ENCODE measurements around the gene C11orf42.

The C11orf42 gene, protein sequence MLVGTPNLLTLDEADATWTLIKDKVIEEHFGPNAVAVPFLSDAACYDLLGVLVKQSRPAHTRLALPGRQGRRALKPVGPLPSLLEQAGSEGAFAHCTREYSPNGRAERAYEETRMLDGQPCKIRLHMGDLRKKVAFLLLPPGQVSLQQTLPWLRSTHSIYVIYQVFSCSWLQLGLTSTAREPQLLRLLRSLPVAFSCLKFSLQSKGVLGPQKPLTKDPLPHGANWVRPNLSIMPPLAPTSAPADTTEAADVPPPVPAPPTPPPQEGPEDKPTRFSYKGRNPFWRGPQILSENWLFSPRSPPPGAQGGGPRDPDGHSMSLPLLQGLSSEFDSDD

GRCh38 chr11:6205366-6205765 is at the start of gene C11orf42:
Gene C11orf42 (plus strand): TSS chr11:6205557. CDS start chr11:6205616, 59 bp downstream.
- H3K4me3 ChIP-seq (ENCODE audit: low read depth, low read length) = no peak within 1 kb of the TSS
- no peak for DNase-seq (ENCODE audit: low read depth)
- in situ Hi-C loops (cut with HindIII; ENCODE audit: low sequenced_read_pairs) = no loop called here
- TF ChIP-seq, protein P1, sequence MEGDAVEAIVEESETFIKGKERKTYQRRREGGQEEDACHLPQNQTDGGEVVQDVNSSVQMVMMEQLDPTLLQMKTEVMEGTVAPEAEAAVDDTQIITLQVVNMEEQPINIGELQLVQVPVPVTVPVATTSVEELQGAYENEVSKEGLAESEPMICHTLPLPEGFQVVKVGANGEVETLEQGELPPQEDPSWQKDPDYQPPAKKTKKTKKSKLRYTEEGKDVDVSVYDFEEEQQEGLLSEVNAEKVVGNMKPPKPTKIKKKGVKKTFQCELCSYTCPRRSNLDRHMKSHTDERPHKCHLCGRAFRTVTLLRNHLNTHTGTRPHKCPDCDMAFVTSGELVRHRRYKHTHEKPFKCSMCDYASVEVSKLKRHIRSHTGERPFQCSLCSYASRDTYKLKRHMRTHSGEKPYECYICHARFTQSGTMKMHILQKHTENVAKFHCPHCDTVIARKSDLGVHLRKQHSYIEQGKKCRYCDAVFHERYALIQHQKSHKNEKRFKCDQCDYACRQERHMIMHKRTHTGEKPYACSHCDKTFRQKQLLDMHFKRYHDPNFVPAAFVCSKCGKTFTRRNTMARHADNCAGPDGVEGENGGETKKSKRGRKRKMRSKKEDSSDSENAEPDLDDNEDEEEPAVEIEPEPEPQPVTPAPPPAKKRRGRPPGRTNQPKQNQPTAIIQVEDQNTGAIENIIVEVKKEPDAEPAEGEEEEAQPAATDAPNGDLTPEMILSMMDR (IDR thresholded peaks at IDR 0.05; ENCODE audit: low read depth, low read length, missing control alignments) = no peak

DNA sequence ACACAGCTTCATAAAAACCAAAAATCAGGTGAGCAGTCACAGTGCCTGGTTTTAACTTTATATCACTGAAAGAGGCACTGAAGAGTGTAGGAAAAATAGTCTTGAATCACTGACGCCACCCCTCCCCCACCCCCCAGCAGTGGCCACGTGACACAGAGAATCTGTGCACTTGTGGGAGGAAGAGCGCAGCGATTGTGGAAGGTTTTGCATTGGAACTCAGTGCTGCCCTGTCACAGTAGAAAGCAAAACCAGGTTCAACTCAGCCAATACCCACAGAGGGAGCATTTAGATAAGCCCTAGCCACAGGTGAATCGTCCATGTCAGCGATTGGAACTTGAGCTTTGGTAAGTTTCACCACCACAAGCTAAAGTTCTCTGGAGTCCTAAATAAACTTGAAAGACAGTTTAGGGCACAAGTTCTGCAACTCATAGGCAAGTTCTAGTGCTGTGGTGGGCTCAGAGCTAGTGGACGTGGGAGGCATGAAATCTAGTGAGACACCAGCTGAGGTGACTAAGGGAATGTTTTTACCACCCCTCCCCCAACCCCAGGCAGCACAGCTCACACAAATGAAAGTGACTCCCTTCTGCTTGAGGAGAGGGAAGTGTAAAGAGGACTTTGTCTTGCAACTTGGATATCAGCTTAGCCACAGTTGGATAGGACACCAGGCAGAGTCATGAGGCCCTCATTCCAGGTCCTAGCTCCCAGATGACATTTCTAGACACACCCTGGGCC is 48.6 kb upstream of the C11orf42 start:
- in situ Hi-C loops (cut with HindIII; ENCODE audit: low sequenced_read_pairs) = no loop called here
- no peak overlapping the region for H3K4me3 ChIP-seq (ENCODE audit: low read depth, low read length)
- DNase-seq (ENCODE audit: low read depth) = no peak
- TF ChIP-seq, protein P1 (IDR thresholded peaks at IDR 0.05; ENCODE audit: low read depth, low read length, missing control alignments) = no peak

- TF ChIP-seq, protein P1 (IDR thresholded peaks at IDR 0.05; ENCODE audit: low read depth, low read length, missing control alignments) = no peak
These were observed 35.1 kb upstream of the C11orf42 start, which contains the start of gene OR52B2 for GRCh38 chr11:6170226-6170625. Gene OR52B2 (minus strand): TSS chr11:6170326. CDS start chr11:6170326, 0 bp downstream.

GRCh38 chr11:6175440-6175839 is 29.9 kb upstream of the C11orf42 start:
- TF ChIP-seq, protein P1 (IDR thresholded peaks at IDR 0.05; ENCODE audit: low read depth, low read length, missing control alignments) = no peak
- DNase-seq (ENCODE audit: low read depth) = no peak
- no peak overlapping the region for H3K4me3 ChIP-seq (ENCODE audit: low read depth, low read length)
- in situ Hi-C loops (cut with HindIII; ENCODE audit: low sequenced_read_pairs) = no loop called here

More at GRCh38 chr11:6170226-6170625, 35.1 kb upstream of the C11orf42 start, which contains the start of gene OR52B2:
- H3K4me3 ChIP-seq (ENCODE audit: low read depth, low read length) = no peak within 1 kb of the TSS
- in situ Hi-C loops (cut with HindIII; ENCODE audit: low sequenced_read_pairs) = no loop called here
- DNase-seq (ENCODE audit: low read depth) = no peak

GRCh38 chr11:6191742-6192141 is 13.6 kb upstream of the C11orf42 start:
- in situ Hi-C loops (cut with HindIII; ENCODE audit: low sequenced_read_pairs) = no loop called here

GRCh38 chr11:6194065-6194581 is 11.2 kb upstream of the C11orf42 start:
- TF ChIP-seq, protein P1 (IDR thresholded peaks at IDR 0.05; ENCODE audit: low read depth, low read length, missing control alignments) = no peak
- in situ Hi-C loops (cut with HindIII; ENCODE audit: low sequenced_read_pairs) = no loop called here

More at GRCh38 chr11:6191742-6192141, 13.6 kb upstream of the C11orf42 start:
- TF ChIP-seq, protein P1 (IDR thresholded peaks at IDR 0.05; ENCODE audit: low read depth, low read length, missing control alignments) = no peak
- no peak overlapping the region for H3K4me3 ChIP-seq (ENCODE audit: low read depth, low read length)
- DNase-seq (ENCODE audit: low read depth) = no peak

More at GRCh38 chr11:6194065-6194581, 11.2 kb upstream of the C11orf42 start:
- DNase-seq (ENCODE audit: low read depth) = no peak
- no peak overlapping the region for H3K4me3 ChIP-seq (ENCODE audit: low read depth, low read length)
